Measurements from ENCODE around the gene SDR39U1. TPM values are rescaled to one million over a fixed set of nuclear protein-coding genes. Genes with fewer than 3 reads are reported as not detected.

Gene SDR39U1
- total RNA-seq, 1 experiment from 2014 or later = 24.7 TPM

DNA sequence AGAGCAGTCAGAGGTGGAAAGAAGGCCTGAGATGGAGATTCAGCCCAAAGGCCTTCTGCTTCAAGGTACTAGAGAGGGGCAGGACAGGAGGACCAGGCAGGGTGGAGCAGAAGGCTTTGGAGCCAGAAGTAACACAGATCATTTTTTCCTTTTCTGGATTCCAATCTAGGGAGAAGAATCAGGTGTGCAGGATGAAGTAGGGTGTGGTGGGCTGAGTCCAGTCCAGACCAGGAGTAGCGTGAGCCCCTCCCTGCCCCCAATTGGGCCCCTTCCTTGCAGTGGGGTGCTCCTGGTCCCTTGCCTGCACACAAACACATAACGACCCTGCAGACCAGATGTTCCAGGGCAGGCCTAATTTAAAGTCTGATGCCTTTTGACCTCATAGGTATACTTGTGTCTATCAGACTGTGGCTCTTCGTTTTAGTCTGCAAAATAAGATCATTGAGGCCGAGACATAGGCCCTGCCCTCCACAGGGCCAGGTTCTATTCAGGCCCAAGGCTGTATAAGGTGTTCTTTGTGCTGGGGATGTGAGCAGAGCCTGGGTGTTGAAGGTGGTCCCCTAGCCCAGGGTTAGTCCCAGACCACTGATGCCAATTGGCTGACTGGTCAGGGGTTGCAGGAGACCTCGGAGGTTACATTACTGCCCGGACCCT, 44.8 kb downstream of the SDR39U1 start:
- peaks cover 13% of the 10 kb centered on the region for H3K4me1 ChIP-seq (ENCODE audit: insufficient read depth, low read length)
- H3K36me3 ChIP-seq (ENCODE audit: low read depth, low read length) = no peaks in the 10 kb centered on the region
- no peak overlapping the region for H3K9ac ChIP-seq (ENCODE audit: low read length)
- no peaks in the 10 kb centered on the region for H3F3A ChIP-seq (ENCODE audit: low read length, unreplicated experiment)
- DNase-seq = no peak
- no peak overlapping the region for H3K27ac ChIP-seq (ENCODE audit: low read length)
- no peak overlapping the region for H2AFZ ChIP-seq (ENCODE audit: low read length)
- H3K9me3 ChIP-seq (ENCODE audit: low read length) = no peaks in the 10 kb centered on the region
- H3K79me2 ChIP-seq (ENCODE audit: low read length) = no peaks in the 10 kb centered on the region
- ChIA-PET POLR2A (ENCODE audit: unreplicated experiment) (no interaction called here), CTCF (no interaction called here)
- no peak for ATAC-seq
- H4K20me1 ChIP-seq (ENCODE audit: low read length) = no peaks in the 10 kb centered on the region
- H3K4me2 ChIP-seq (ENCODE audit: low read length) = no peak overlapping the region
- no peak overlapping the region for H3K4me3 ChIP-seq (ENCODE audit: low read length)
- TF ChIP-seq CTCF (conservative IDR thresholded peaks at IDR 0.05; ENCODE audit: low read depth, low read length) (no peak), EZH2 (IDR thresholded peaks at IDR 0.05; ENCODE audit: low read length, unreplicated experiment) (no peak), EZH2phosphoT487 (IDR thresholded peaks at IDR 0.05; ENCODE audit: borderline replicate concordance, low read length) (no peak)
- no peaks in the 10 kb centered on the region for H3K9me2 ChIP-seq (replicated peaks; ENCODE audit: low read length)
- no TSS peak for BruUV-seq (replicated peaks)
- intact Hi-C loops (cut with micrococcal nuclease) = no loop called here
- H3K27me3 ChIP-seq (ENCODE audit: low read length) = no peaks in the 10 kb centered on the region

GRCh38 chr14:24395609-24396582, 46.7 kb downstream of the SDR39U1 start:
- Histone ChIP-seq H3K4me2 (ENCODE audit: low read length) (no peak overlapping the region), H3K79me2 (ENCODE audit: low read length) (no peaks in the 10 kb centered on the region), H3F3A (ENCODE audit: low read length, unreplicated experiment) (no peaks in the 10 kb centered on the region), H3K9ac (ENCODE audit: low read length) (no peak overlapping the region), H3K36me3 (ENCODE audit: low read depth, low read length) (no peaks in the 10 kb centered on the region), H3K9me2 (replicated peaks; ENCODE audit: low read length) (no peaks in the 10 kb centered on the region), H3K9me3 (ENCODE audit: low read length) (no peaks in the 10 kb centered on the region), H3K27ac (ENCODE audit: low read length) (no peak overlapping the region), H3K27me3 (ENCODE audit: low read length) (no peaks in the 10 kb centered on the region), H4K20me1 (ENCODE audit: low read length) (no peaks in the 10 kb centered on the region), H3K4me1 (ENCODE audit: insufficient read depth, low read length) (peaks cover 25% of the 10 kb centered on the region), H3K4me3 (ENCODE audit: low read length) (no peak overlapping the region), H2AFZ (ENCODE audit: low read length) (no peak overlapping the region)
- DNase-seq (no peak), ATAC-seq (no peak)
- no peak for TF ChIP-seq EZH2 (IDR thresholded peaks at IDR 0.05; ENCODE audit: low read length, unreplicated experiment)
- no peak for TF ChIP-seq EZH2phosphoT487 (IDR thresholded peaks at IDR 0.05; ENCODE audit: borderline replicate concordance, low read length)
- no peak for TF ChIP-seq CTCF (conservative IDR thresholded peaks at IDR 0.05; ENCODE audit: low read depth, low read length)
- CTCF ChIA-PET = no interaction called here
- POLR2A ChIA-PET (ENCODE audit: unreplicated experiment) = no interaction called here
- intact Hi-C loops (cut with micrococcal nuclease) = loop anchor here (2.0 kb wide), 1 partner anchor 35 kb away; no protein-coding TSS in a partner anchor
- no TSS peak for BruUV-seq (replicated peaks)

All from PC-3 (cell line).